Thyroid gland (tissue), 4 donors: ENCODE results near the gene PLD4. TPM values are rescaled to one million over a fixed set of nuclear protein-coding genes. Genes with fewer than 3 reads are reported as not detected.

Experiments
- DNase-seq, 2 donors: peaks; one replicate each; pipeline ENCODE4 v3.0.0-alpha.2; 2019
- H3K27ac ChIP-seq, 3 donors: fragments of 200-600 bp; sonication (generic); 1 replicate in 2 of 3; 2 replicates in 1 of 3; pipeline ENCODE4 v1.5.1; 2016 to 2019; ENCODE audit warnings: mild to moderate bottlenecking in 1 of 3, moderate library complexity in 1 of 3
- H3K27me3 ChIP-seq: fragments of 200-600 bp; sonication (generic); one replicate; pipeline ENCODE4 v1.5.1; 2019
- H3K36me3 ChIP-seq, 2 donors: fragments of 200-600 bp; sonication (generic); one replicate each; pipeline ENCODE4 v1.5.1; 2016 to 2019
- H3K4me1 ChIP-seq, 2 donors: fragments of 200-600 bp; sonication (generic); one replicate each; pipeline ENCODE4 v1.5.1; 2017 to 2019
- H3K4me3 ChIP-seq, 3 donors: fragments of 200-600 bp; sonication (generic); replicated peaks in 1 of 3; 1 replicate in 2 of 3; 2 replicates in 1 of 3; pipeline ENCODE4 v1.5.1; 2016; ENCODE audit warnings: mild to moderate bottlenecking in 1 of 3
- H3K9me3 ChIP-seq: fragments of 200-600 bp; sonication (generic); one replicate; pipeline ENCODE4 v1.5.1; 2017
- POLR2A ChIP-seq, 2 donors: fragments of 450-650 bp; IDR thresholded peaks; one replicate each; pipeline ENCODE4 v1.6.1; 2017; ENCODE audit warnings: antibody characterized with exemption in 2 of 2, mild to moderate bottlenecking in 2 of 2, moderate library complexity in 1 of 2
- WGBS, 2 donors: methylation state at CpG; one replicate each; pipeline ENCODE4 v1.1.5; 2017; 5-methylcytosine and 5-hydroxymethylcytosine counted together
- intact Hi-C: fragments of 100-400 bp; cut with DNase I; formaldehyde crosslinking; loops from one replicate; pipeline ENCODE4 v1.15.1; 2023
- total RNA-seq, 4 donors: library from RNA; depleted of rRNA; stranded (reverse); fragments of >200 nt; gene quantifications; one replicate each; pipeline ENCODE4 v1.2.3, GENCODE V29; 2016
- TF ChIP-seq, protein P1 (sequence below), 6 experiments: fragments of 200-600 bp in 3 of 6; fragments of 450-650 bp in 3 of 6; sonication (generic) in 3 of 6; IDR thresholded peaks; one replicate each; pipeline ENCODE4 v1.5.1; 2016 to 2019; ENCODE audit warnings: antibody characterized with exemption in 6 of 6, mild to moderate bottlenecking in 2 of 6, inconsistent platforms in 1 of 6, moderate library complexity in 1 of 6

PLD4 gene
- total RNA-seq, 4 donors from 2014 or later, result 0.13 to 0.33 TPM; not detected in 2

DNA sequence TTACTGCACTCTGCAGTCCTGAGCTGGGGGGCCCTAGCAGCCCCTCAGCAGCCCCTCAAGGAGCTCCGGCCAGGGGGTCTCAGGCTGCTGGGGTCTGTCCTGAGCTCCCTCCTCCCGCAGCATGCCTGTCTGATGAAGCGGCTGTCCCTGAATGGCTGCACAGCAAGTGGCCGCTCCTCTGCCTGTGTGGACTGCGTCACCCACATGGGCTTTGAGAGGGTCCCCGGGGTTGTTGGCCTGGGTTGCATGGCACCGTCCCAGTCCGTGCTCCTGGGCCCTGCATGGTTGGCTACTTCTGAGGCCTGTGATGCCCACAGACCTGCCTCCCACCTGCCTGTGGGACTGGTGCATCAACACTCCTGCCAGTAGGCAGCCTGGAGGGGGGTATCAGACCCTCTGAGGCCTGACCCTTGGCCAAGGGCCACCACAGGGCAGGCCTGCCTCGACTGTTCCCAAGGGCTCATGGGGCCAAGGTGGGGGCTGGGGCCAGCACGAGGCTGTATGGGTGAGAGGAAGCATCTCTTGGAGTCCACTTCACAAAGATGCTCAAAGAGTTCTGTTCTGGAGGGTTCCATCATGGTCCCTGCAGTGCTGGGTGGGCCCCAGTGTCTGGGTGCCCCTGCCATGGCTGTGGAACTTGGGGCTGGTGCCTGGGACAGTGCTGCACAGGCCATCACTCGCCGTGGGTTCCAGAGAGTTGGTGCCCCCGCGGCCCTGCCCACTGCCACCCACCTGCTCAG is 47.4 kb upstream of the PLD4 start:
- H3K4me1 ChIP-seq, result peaks cover 7 to 8% of the 10 kb centered on the region in 2 donors
- no peak overlapping the region for H3K4me3 ChIP-seq
- TF ChIP-seq POLR2A (IDR thresholded peaks at IDR 0.05), result no peak
- TF ChIP-seq, protein P1, sequence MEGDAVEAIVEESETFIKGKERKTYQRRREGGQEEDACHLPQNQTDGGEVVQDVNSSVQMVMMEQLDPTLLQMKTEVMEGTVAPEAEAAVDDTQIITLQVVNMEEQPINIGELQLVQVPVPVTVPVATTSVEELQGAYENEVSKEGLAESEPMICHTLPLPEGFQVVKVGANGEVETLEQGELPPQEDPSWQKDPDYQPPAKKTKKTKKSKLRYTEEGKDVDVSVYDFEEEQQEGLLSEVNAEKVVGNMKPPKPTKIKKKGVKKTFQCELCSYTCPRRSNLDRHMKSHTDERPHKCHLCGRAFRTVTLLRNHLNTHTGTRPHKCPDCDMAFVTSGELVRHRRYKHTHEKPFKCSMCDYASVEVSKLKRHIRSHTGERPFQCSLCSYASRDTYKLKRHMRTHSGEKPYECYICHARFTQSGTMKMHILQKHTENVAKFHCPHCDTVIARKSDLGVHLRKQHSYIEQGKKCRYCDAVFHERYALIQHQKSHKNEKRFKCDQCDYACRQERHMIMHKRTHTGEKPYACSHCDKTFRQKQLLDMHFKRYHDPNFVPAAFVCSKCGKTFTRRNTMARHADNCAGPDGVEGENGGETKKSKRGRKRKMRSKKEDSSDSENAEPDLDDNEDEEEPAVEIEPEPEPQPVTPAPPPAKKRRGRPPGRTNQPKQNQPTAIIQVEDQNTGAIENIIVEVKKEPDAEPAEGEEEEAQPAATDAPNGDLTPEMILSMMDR (IDR thresholded peaks at IDR 0.05), result no peak
- WGBS, 2 donors, result 87 to 100% methylated on average over 2 to 13 of the region's 14 CpGs
- H3K27ac ChIP-seq, result no peak overlapping the region
- H3K27me3 ChIP-seq, result no peaks in the 10 kb centered on the region
- intact Hi-C loops, result no loop called here
- DNase-seq, result no peak
- no peaks in the 10 kb centered on the region for H3K9me3 ChIP-seq
- H3K36me3 ChIP-seq, result peaks cover 6 to 16% of the 10 kb centered on the region in 2 donors

DNA sequence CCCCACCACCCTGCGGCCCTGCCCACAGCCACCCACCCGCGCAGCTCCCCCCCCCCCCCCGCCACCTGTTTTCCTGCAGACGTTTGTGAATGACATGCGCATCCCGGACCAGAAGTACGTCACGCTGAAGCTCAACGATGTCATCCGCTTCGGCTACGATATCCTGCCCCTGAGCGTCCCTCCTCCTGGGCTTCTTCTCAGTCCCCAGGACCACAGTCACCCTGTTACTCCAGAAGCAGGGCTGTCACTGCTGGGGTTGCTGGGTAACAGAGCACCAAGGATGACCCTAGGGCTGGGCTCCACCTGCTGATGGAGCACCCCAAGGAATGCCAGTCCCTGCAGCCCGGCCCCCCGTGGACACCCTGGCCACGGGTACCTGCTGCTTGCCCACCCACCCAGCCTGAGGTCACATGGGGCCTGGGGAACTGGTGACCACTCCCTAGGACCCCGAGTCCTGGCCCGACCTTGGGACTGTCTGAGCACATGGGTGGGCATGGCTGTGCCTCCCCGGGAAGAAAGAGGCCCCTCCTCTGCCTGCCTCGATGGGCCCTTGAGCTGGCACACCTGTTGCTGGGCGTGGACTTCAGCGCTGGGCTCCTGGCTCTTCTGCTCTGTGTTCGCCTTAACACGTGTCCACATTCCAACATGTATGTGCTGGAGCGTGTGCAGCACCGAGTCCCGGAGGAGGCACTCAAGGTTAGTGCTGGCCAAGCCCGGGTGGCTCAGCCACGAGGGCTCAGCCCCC is 46.7 kb upstream of the PLD4 start:
- Histone ChIP-seq H3K36me3 (peaks cover 6 to 16% of the 10 kb centered on the region in 2 donors), H3K9me3 (no peaks in the 10 kb centered on the region), H3K27ac (no peak overlapping the region), H3K4me3 (no peak overlapping the region), H3K27me3 (no peaks in the 10 kb centered on the region), H3K4me1 (peaks cover 2% of the 10 kb centered on the region in 2 donors)
- DNase-seq, result no peak
- TF ChIP-seq, protein P1 (IDR thresholded peaks at IDR 0.05), result no peak
- intact Hi-C loops, result no loop called here
- 78 to 83% methylated on average over 9 to 19 of the region's 30 CpGs for WGBS, 2 donors

DNA sequence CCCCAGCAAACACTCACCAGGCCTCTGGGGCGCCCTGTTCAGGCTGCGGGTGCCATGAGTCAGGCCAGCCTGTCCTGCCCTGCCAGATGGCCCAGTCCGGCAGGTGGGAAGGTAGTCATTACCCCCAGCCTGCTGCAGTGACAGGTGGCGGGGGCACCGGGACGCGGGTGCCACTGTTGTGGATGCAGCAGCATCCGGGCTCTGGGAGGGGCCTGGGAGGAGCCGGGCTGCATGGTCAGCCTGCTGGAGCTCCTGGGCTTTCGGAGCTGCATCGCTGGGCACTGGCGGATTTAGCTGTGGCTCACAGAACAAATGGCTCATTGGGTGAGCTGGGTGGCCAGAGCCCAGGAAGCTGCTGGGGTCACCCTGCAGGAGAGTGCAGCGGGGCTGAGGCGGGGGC is 46.1 kb upstream of the PLD4 start:
- no peaks in the 10 kb centered on the region for H3K4me1 ChIP-seq
- H3K36me3 ChIP-seq, result peaks cover 6 to 21% of the 10 kb centered on the region in 2 donors
- H3K4me3 ChIP-seq, result no peak overlapping the region
- no peak for DNase-seq
- WGBS, 2 donors, result 93 to 94% methylated on average over 6 to 7 of the region's 14 CpGs
- no peaks in the 10 kb centered on the region for H3K9me3 ChIP-seq
- no peak for TF ChIP-seq POLR2A (IDR thresholded peaks at IDR 0.05)
- TF ChIP-seq, protein P1 (IDR thresholded peaks at IDR 0.05), result no peak
- no peak overlapping the region for H3K27ac ChIP-seq
- H3K27me3 ChIP-seq, result no peaks in the 10 kb centered on the region
- intact Hi-C loops, result no loop called here

DNA sequence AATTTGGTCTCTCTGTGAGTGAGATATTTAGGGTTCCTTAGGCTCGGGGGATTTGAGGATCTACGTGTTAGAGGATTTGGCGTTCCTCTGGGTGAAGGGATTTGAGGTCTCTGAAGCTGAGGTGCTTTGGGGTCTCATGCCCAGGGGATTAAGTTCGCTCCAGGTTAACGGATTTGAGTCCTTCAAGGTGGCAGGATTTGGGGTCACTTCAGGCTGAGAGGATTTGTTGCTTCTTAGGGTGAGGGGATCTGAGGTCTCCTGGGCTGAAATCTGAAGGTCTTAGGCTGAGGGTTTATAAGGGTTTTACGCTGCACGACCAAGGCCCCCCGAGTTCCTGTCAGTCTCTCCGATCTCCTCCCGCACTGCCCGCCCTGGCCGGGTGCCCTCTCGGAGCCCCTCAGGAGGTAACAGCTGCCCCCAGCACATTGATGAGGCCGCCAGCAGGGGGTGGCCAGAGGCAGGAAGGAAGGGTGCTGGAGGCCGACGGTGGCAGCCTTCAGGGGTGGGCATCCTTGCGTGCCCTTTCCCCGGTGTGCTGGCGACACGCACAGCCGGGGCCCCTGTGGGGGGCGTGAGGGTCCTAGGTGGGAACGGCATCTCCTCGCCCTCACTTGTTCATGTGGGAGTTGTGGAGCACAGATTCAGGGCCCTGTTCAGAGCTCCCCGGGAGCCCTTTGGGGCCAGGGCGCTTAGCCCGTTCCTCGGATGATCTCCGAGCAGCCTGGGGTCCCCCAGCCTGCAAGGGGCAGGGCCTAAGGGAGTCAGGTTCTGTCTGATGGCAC is 45.3 kb upstream of the PLD4 start:
- intact Hi-C loops, result no loop called here
- no peaks in the 10 kb centered on the region for H3K27me3 ChIP-seq
- no peak overlapping the region for H3K4me3 ChIP-seq
- no peak for DNase-seq
- H3K36me3 ChIP-seq, result peaks cover 12 to 27% of the 10 kb centered on the region in 2 donors
- no peak overlapping the region for H3K27ac ChIP-seq
- H3K9me3 ChIP-seq, result no peaks in the 10 kb centered on the region
- 84 to 86% methylated on average over 13 to 24 of the region's 29 CpGs for WGBS, 2 donors
- H3K4me1 ChIP-seq, result no peaks in the 10 kb centered on the region
- no peak for TF ChIP-seq POLR2A (IDR thresholded peaks at IDR 0.05)
- TF ChIP-seq, protein P1 (IDR thresholded peaks at IDR 0.05), result no peak
